OCI-LY7 (cell line): ENCODE measurements around the gene WDFY3.

Experiments used
- CTCF ChIP-seq: fragments of 200-600 bp; sonication (generic); conservative IDR thresholded peaks from 2 replicates; pipeline ENCODE4 v1.5.1; 2014; ENCODE audit warnings: mild to moderate bottlenecking, antibody characterized with exemption, low read length, moderate library complexity, mixed read lengths
- EZH2phosphoT487 ChIP-seq: fragments of 200-600 bp; sonication (generic); IDR thresholded peaks from 2 replicates; pipeline ENCODE4 v1.6.1; 2018; ENCODE audit warnings: low read depth, borderline replicate concordance, mild to moderate bottlenecking, mixed run types, antibody characterized with exemption, low read length, moderate library complexity, mixed read lengths

- no peak for TF ChIP-seq CTCF
- TF ChIP-seq EZH2phosphoT487: no peak
These were observed 100.2 kb downstream of the WDFY3 start for GRCh38 chr4:84866295-84866694.
